Testis (tissue), 2 donors: ENCODE data around the gene CCDC144A.

ENCODE experiments used
- CTCF ChIP-seq, 3 experiments: fragments of 450-650 bp in 2 of 3; fragments of 200-600 bp in 1 of 3; sonication (generic) in 1 of 3; IDR thresholded peaks; one replicate each; pipeline ENCODE4 v1.5.1; 2016 to 2019; ENCODE audit warnings: antibody characterized with exemption in 3 of 3, mild to moderate bottlenecking in 2 of 3, moderate library complexity in 1 of 3
- POLR2A ChIP-seq: fragments of 450-650 bp; IDR thresholded peaks from one replicate; pipeline ENCODE4 v1.6.1; 2017; ENCODE audit warnings: antibody characterized with exemption, mild to moderate bottlenecking, moderate library complexity

- TF ChIP-seq CTCF (IDR thresholded peaks at IDR 0.05), result no peak
- TF ChIP-seq POLR2A, result no peak
Observed at GRCh38 chr17:16662936-16663335, 27.1 kb upstream of the CCDC144A start.
